Neural cell (in vitro differentiated cells): Measurements from ENCODE around the gene SRRM1.

Source experiments
- EP300 ChIP-seq: fragments of 450-650 bp; conservative IDR thresholded peaks from 2 replicates; pipeline ENCODE4 v1.6.1; 2014; ENCODE audit warnings: antibody characterized with exemption, mild to moderate bottlenecking, moderate library complexity; ENCODE audit not compliant: poor library complexity, severe bottlenecking
- EZH2 ChIP-seq: fragments of 200-600, 300-800 bp; shearing (Covaris generic), sonication (generic); IDR thresholded peaks from 2 replicates; pipeline ENCODE4 v1.6.1; 2014; ENCODE audit warnings: antibody characterized with exemption, low read length, borderline replicate concordance, mild to moderate bottlenecking; ENCODE audit not compliant: insufficient read depth, poor library complexity, severe bottlenecking
- POLR2AphosphoS5 ChIP-seq: IDR thresholded peaks from 2 replicates; pipeline ENCODE4 v1.6.1; 2012
- RAD21 ChIP-seq: fragments of 450-650 bp; conservative IDR thresholded peaks from 2 replicates; pipeline ENCODE4 v1.6.1; 2014; ENCODE audit warnings: antibody characterized with exemption, mild to moderate bottlenecking, moderate library complexity
- SMC3 ChIP-seq: fragments of 450-650 bp; conservative IDR thresholded peaks from 2 replicates; pipeline ENCODE4 v1.6.1; 2014; ENCODE audit warnings: antibody characterized with exemption, mild to moderate bottlenecking, moderate library complexity; ENCODE audit not compliant: poor library complexity
- TAF1 ChIP-seq: IDR thresholded peaks from 2 replicates; pipeline ENCODE4 v1.6.1; 2012; ENCODE audit warnings: low read depth
- TF ChIP-seq, protein P1 (sequence below): fragments of 450-650 bp; IDR thresholded peaks from 2 replicates; pipeline ENCODE4 v1.5.1; 2014; ENCODE audit warnings: antibody characterized with exemption, mild to moderate bottlenecking, moderate library complexity; ENCODE audit not compliant: poor library complexity, severe bottlenecking
- TF ChIP-seq, protein P2 (sequence below): IDR thresholded peaks from 2 replicates; pipeline ENCODE4 v1.6.1; 2012; ENCODE audit warnings: borderline replicate concordance

DNA sequence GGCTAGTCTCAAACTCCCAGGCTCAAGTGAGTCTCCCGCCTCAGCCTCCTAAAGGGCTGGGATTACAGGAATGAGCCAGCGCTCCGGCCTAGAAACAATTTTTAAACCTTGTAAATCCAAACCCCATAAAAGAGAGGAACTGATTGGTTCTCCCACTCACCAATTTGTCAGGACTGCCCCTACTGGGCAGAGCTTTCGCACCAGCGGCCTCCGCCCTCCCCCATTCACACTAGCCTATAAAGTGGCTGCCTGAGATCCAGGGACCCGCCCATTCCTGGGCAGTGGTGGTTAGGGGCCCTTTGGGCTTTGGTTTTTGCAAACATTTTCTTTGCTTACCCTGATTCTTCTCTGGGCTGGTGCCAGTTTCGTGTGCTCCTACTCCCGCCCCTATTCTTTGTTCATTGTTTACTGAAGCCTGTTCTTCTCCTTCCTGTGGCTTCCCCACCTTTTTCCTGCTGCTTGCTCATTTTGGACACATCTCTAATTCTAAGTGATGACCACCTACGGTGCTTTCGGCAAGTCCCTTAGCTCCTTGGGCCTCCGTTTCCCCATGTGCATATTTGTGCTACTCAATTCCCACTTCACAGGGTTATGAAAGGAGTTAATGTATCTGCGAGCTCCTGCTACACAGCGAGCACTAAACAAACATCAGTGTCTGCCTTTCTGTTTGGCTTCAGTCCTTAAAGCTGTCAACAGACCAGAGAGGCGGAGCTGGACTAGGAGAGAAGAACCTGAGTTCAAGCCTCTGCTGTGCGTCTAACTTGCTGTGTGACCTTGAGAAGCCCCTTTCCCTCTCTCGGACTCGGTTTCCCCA, 62.4 kb downstream of the SRRM1 start:
- no peak for TF ChIP-seq EZH2
- no peak for TF ChIP-seq RAD21
- TF ChIP-seq, protein P1, sequence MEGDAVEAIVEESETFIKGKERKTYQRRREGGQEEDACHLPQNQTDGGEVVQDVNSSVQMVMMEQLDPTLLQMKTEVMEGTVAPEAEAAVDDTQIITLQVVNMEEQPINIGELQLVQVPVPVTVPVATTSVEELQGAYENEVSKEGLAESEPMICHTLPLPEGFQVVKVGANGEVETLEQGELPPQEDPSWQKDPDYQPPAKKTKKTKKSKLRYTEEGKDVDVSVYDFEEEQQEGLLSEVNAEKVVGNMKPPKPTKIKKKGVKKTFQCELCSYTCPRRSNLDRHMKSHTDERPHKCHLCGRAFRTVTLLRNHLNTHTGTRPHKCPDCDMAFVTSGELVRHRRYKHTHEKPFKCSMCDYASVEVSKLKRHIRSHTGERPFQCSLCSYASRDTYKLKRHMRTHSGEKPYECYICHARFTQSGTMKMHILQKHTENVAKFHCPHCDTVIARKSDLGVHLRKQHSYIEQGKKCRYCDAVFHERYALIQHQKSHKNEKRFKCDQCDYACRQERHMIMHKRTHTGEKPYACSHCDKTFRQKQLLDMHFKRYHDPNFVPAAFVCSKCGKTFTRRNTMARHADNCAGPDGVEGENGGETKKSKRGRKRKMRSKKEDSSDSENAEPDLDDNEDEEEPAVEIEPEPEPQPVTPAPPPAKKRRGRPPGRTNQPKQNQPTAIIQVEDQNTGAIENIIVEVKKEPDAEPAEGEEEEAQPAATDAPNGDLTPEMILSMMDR, result no peak
- TF ChIP-seq EP300, result no peak
- TF ChIP-seq, protein P2, sequence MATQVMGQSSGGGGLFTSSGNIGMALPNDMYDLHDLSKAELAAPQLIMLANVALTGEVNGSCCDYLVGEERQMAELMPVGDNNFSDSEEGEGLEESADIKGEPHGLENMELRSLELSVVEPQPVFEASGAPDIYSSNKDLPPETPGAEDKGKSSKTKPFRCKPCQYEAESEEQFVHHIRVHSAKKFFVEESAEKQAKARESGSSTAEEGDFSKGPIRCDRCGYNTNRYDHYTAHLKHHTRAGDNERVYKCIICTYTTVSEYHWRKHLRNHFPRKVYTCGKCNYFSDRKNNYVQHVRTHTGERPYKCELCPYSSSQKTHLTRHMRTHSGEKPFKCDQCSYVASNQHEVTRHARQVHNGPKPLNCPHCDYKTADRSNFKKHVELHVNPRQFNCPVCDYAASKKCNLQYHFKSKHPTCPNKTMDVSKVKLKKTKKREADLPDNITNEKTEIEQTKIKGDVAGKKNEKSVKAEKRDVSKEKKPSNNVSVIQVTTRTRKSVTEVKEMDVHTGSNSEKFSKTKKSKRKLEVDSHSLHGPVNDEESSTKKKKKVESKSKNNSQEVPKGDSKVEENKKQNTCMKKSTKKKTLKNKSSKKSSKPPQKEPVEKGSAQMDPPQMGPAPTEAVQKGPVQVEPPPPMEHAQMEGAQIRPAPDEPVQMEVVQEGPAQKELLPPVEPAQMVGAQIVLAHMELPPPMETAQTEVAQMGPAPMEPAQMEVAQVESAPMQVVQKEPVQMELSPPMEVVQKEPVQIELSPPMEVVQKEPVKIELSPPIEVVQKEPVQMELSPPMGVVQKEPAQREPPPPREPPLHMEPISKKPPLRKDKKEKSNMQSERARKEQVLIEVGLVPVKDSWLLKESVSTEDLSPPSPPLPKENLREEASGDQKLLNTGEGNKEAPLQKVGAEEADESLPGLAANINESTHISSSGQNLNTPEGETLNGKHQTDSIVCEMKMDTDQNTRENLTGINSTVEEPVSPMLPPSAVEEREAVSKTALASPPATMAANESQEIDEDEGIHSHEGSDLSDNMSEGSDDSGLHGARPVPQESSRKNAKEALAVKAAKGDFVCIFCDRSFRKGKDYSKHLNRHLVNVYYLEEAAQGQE, result no peak
- no peak for TF ChIP-seq SMC3
- TF ChIP-seq TAF1, result no peak
- no peak for TF ChIP-seq POLR2AphosphoS5
